ENCODE results near the gene ZCCHC14.
"Not testable (repeated sequence)": the region's sequence is repeated elsewhere in the genome, so short reads cannot be mapped to it uniquely, and the experiment has no call there.

The ZCCHC14 gene

DNA sequence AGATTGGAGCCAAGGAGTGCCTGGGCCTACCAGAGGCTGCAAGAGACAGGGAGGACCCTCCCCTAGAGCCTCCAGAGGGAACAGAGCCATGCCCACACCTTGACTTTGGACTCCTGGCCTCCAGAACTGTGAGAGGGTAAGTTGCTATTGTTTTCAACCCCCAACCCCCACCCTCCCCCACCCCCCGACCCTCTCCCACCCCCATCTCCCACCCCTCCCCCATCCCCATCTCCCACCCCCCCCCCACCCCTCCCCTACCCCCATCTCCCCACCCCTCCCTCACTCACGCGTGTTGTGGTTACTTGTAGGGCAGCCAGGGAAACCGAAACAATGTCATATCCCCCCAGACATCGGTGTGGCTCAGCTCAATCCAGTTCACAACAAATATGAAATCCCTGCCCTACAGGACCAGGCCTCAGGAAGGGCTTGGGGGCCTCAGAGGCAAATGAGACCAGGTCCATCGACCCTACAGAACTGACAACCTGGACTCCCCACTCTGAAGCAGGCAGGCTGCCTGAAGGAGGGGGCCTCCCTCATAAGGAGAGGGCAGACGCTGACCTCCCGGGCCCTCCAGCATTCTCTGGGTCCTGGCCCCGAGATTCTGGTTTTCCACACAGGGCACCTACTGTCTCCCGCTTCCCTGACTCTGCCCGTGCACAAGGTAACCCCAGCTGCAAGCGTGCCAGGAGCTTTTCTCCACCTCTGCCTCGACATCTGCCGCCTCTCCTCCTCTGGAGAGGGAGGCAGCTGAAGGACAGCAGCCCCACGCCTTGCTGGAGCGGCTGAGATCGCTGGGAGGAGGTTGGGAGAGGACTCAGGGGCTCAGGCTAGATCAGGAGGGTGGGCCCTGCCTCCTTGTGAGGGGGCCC, 3.0 kb upstream of the ZCCHC14 start:
- FAIRE-seq = no peak

DNA sequence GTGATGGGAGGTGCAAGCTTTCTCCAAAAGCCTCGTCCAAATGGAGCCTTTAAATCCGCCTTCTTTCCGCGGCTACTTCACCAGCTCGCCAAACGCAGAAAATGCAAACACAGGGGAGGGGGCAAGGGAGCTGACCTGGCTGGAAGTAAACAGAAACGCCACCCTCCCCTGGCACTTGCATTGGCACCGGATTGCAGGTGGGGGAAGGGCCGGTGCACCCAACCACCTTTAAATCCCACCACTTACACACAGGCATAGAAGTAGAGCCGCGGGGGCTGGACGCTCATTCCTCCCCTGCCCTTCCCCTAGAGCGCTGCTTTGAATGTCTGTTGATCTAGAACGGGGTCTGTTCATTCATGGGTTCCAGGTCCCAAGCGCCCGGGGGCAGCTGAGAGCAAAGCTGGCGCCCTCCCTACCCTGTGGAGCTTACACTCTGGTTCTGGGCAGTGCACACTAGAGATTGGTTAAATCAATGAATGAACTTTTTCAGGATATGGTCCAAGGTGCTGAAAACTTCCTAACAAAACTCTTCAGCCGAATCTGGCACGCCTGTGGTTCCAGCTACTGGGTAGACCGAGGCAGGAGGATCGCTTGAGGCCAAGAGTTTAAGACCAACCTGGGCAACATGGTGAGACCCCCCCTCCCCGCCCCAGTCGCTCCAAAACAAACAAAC, 920 bp upstream of the ZCCHC14 start:
- FAIRE-seq = no peak

DNA sequence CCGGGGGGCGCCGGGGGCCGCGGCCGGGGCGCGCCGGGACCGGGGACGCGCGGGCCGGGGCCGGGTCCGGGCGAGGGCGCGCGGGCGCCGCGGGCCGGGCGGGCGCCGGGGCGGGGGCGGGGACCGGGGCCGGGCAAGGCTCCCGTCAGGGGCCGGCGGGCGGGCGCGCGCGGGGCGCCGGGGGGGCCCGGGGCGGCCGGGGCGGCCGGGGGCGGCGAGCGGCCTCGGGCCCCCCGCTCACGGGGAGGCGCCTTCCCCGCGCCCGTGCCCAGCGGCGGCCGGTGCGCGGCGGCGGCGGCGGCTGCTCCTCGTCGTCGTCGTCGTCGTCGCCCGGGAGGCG, 563 bp downstream of the ZCCHC14 start:
- no peak for FAIRE-seq

DNA sequence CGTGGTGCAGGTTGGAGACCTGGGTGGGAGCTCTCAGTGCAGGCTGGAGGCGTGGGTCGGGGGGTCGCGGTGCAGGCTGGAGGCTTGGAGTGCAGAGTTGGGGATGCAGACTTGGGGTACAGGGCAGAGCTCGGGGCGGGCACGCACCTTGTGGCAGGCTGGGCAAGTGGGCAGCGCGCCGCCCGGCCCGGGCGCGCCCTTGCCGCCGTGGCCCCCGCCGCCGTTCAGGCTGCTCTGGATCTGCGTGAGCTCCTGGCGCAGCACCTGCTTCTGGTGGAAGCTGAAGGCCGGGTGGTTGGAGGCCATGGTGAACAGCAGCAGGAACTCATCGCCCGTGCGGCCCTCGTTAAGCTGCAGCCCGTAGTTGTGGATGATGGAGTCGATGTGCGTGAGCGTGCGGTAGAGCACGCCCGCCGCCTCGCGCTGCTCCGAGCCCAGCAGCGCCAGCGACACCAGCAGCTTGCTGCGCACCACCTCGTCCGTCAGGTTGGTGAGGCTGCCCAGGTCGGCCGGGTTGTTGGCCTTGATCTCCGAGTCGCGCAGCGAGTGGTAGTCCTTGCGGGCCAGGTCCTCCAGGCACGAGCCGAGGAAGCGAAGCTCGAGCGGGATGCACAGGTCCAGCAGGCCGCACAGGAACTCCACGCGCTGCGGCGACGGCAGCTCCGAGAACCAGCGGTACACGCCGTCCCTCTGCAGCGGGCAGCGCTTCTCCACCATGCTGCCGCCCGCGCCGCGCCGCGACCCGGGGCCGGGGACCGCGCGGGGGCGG, 1.1 kb downstream of the ZCCHC14 start:
- no peak for FAIRE-seq

DNA sequence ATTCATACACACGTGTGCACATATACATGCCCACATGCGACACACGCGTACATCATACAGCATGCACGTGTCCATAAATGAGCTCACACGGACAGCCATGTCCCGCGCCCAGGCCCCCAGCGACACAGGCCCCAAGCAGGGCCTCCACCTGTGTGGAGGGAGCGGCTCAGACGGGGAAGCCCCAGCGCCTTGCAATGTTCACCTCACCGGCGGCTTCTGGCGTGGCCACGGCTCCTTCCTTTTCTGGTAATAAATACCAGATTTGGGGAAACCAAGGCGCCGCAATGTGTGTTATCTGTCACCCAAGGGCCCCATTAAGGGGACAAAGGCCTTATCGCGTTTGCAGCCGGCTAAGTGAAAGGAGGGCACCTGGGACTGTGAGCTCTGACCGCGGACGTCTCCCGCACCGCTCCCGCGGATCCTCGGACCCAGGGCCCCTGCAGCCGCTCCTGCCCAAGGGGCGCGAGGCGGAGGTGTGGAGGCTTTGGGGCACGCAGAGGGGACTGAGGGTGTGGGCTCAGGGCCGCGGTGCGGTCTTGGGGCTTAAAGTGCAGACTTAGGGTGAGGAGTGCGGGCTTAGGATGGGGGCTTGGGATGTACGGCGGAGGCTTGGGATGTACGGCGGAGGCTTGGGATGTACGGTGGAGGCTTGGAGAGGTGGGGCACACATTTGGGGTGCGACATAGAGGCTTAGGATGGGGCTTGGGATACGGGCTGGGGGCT, 1.9 kb downstream of the ZCCHC14 start:
- not testable (repeated sequence) for FAIRE-seq

DNA sequence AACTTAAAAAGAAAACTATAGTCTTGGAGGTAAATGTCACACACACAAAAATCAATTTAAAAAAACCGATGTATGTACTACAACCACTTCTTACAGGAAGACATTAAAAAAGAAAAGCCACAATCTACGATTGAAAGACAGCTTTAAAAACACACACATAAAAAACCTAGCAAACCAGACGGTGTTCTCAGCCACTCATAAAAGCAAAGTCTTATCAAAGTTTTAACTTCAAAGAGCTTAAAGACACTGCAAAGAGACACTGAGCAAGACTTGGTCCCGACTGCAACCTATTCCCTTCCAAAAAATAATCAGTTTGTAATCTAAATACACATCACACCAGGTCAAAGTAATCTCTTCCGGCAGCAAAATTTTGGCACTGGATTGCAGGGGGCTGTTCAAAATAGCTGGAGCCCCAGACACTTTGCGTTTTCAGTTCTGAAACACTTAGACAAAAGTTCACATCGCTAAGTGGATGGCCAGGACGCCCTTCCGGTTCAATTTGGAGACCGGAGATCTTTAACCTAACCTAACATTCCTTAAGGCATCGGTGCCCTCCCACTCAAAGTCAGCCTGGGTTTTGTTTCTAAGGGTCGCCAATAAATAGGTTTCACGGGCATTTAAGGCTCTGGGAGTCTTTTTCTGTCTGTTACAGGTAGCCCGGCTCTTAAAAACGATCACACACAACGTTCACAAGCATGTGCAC, 2.6 kb downstream of the ZCCHC14 start:
- FAIRE-seq = no peak

DNA sequence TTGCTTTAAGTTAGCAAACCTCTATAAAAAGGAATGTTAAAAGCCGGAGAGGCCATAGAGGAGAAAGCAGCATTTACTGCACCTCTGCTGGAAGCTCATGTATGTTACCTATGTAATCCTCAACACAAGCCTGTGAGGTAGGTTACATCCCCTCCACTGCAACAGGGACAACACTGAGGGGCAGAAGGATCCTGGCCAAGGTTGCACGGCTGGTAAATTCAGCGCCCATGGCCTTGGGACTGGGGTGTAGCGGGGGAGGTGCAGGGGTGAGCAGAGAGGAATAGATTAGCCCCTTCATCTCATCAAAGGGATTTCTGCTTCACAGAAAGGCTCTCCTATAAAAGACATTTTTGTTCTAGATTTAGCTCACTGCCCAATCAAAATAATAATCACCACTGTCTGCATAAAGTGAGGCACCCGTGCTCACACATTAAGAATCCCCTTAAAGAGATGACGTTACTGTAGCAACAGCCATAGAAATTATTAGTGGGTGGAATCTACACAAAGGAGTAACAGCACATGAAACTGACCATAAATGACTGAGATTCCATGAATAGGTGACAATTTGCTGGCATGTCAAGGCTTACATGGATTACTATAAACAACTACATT, 3.3 kb downstream of the ZCCHC14 start:
- FAIRE-seq = no peak

DNA sequence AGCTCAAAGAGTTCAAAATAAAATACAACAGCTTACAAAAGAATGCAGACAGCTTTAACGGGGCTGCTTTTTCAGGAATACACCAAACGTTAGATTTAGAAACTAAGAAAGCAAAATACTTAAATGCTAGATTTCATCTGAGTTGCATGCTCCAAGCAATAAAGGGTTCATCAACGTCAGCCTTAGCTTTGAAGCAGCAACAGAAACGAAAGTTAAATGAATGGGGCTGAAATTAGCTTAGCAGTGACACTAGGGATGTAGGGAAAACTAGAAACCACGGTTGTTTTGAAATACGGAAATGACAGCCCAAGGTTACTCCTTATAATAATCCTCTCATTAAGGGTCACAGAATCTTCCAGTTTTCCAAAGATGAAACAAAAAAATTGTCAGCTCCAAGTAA, 3.9 kb downstream of the ZCCHC14 start:
- not testable (repeated sequence) for FAIRE-seq

DNA sequence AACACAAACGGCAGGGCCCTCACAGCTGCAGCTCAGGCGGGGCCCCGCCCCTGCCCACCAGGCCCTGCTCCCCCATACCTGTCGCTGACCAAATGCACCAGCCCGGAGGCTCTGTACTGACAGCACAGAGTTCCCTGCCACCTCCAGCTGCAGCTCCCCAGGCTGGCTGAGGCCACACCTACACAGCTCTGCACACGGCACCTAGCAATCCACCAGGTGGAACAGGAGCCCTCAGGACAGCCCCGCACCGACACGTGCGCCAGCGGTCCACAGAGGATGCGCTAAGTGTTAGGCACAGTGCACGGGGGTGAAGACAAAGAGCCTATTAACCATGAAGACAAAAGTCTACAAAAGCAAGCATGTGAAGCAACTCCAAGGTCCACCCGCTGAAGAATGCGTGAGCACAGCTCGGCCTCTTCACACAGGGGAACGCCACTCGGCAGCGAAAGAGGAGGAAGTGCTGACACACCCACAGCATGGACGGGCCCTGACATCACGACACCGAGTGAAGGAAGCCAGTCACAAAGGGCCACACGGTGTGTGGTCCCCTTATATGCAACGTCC, 5.4 kb downstream of the ZCCHC14 start:
- FAIRE-seq = no peak

DNA sequence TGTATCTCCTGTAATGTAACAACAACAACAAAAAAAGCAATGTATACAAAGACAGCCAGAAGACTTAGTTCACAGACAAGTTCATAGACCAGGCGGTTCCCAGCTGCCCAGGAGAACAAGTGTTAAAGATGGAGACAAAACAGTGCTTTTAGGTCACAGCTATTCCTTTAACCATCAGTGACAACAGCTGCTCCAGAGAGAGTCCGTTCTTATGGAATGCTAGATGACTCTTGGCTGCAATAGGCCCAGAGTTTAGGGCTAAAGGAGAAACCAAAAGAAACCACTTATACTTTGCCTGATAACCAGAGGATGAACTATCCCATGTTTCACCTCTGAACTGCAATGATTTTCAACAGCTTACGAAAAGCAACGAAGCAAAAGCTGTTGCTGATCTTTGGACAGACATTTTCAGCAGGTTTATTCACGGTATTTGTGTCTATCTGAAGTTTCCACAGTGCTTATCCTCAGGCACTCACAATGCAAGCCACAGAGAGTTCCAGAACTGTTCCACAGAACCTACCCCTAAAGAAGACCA, 6.0 kb downstream of the ZCCHC14 start:
- FAIRE-seq = no peak

DNA sequence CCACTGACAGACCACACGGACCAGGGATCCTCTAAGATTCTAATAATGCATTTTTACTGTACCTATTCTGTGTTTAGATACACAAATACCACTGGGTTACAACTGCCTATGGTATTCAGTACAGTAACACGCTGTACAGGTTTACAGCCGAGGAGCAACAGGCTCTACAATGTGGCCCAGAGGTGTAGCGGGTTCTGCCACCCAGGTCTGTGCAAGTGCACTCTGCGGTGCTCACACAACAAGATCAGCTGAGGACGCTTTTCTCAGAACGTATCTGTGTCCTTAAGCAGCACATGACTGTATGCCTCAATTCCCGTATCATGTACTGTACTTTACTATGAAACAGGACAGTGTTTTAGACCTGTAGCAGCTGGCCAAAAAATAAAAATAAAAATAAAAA, 6.5 kb downstream of the ZCCHC14 start:
- FAIRE-seq = no peak

DNA sequence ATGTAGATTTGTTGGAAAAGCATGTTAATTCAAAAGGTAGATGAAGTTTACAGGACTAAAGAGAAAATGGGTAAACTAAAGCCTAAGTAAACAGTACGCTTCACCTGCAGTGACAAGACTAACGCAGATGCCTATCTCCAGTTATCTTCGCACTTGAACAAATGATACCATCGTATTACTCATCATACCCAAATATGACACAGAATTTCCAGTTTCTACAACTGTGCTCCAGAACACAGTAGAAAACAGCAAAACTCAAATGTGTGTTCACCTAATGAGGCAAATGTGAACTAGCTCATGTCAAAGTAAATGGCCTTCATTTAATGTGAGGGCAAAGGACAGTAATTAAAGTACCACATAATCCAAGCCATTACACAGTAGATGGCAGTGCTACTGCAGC, 7.0 kb downstream of the ZCCHC14 start:
- FAIRE-seq = not testable (repeated sequence)

DNA sequence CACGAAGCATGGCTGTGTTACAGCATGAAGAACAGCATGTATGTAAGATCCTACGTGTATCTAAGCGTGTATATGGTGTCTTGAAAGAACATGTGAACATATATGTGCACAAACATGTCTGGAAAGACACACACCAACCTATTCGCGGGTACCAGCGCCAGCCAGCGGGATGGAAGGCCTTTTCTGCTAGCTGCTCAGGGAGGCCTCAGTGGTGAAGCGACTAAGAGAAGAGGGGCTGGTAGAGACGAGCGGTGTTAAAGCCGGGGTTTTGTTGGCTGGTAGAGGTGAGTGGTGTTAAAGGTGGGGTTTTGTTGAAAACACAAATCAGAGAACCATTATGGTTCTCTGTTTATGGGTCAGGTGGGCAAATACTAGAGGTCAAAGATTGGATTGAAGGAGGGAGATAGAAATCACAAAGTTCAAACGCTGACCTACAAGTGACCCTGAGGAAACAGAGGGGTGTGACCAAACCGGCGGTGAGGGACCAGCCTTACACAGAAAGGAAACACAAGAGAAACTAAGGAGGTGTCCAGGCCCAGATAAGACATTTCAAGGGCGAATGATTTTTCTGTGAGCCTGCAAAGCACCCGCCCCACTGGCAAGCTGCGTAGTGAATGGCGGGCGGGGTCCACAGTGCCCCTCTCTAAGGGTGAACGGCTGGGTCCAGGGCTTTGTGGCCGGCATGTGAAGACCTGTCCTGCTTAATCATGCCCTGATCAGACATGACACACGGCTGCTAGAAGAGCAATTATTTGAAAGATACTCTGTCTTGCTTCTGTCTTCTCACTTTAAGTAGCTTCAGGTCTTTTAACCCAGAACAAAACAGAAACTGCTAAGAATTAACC, 8.1 kb downstream of the ZCCHC14 start:
- FAIRE-seq = no peak

DNA sequence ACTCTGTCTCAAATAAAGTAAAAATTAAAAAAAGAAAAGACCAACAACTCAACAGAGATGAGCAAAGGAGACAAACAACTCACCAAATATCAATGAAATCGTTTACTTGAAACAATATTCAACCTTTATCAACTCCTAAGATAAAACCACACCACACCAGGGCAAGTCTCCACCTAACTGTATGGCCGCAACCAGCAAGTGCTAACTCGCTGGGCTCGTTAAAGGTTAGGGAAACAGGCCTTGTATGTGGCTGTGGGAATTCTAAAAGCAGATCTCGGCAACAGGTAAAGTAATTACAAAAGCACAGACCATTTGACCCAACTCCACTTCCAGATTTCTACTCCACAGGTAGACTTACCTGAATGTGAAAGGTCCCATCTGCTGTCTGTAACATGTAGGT, 9.3 kb downstream of the ZCCHC14 start:
- no peak for FAIRE-seq

DNA sequence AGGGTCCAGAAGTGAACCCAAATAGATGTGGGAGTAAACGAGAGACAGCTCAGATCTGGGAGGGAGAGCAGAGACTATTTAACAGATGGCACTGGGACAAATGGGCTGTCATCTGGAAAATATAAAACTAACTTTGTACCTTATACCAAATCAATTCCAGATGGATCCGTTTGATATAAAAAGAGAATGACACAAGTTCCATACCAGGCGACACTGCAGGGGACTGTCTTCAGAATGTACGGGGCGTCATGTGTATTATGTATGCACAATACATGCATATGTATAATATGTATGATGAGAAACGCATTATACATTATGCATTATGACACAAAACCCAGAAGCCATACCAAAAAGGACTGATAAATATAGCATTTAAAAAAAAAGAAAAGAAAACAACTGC, 10.2 kb downstream of the ZCCHC14 start:
- FAIRE-seq = not testable (repeated sequence)

DNA sequence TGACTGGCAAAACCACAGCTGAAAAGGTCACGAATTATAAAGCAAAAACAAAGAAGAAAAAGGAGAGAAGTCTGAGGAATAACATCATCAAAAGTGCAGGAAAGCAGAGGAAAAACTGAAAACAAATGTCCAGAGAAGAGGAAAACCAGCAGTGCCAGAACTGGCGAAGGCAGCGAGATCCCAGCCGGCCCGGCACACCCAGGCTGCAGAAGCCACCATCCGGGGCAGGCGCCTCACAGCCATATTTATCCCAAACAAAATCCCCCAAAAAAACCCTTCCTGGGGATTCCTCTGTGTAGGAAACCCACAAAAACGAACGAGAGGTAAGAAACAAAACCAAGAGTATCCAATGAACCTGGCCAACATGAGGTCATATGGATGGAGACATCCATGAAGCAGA, 10.6 kb downstream of the ZCCHC14 start:
- FAIRE-seq = no peak

DNA sequence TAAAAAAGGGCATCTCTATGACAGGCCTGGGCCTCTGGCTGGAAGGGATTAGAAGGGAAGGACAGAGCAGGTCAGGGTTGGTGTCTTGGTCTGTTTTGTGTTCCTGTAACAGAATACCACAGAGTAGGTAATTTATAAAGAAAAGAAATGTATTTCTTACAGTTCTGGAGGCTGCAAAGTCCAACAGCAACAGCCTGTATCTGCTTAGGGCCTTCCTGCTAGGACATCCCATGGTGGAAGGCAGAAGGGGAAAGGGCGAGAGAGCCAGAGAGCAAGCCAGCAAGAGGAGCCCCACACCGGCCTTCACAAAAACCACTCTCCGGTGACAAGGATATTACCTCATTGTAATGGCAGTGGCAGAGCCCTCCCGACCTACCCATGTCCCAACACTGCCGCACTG, 11.1 kb downstream of the ZCCHC14 start:
- FAIRE-seq = not testable (repeated sequence)

DNA sequence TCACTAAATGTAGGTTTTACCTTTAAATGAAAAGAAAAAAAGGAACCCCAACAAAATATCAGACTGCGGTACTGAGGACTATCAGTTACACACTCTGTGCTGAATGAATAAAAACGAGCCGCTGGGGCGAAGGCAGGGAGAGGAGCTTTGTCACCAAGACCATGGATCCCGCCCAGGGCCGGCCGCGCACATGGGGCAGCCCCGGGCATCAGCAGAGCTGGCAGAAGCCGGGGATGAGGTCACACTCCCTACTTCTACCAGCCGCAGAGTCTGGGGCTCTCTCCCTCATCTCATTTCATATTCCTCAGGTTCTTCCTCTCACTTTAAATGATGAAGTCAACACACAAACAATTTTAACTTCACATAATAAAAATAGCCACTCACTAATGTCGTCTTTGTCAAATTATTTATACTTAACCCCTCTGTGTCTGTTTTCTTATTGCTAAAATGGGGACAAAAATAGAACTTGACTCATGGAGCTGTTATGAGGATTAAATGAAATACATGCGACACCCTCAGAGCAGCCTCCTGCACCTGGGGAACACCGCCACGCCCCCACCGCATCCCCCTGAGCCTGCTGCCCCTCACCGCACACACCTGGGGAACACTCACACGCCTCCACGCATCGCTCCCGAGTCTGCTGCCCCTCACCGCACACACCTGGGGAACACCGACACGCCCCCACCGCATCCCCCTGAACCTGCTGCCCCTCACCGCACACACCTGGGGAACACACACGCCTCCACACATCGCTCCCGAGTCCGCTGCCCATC, 15.4 kb downstream of the ZCCHC14 start:
- not testable (repeated sequence) for FAIRE-seq

DNA sequence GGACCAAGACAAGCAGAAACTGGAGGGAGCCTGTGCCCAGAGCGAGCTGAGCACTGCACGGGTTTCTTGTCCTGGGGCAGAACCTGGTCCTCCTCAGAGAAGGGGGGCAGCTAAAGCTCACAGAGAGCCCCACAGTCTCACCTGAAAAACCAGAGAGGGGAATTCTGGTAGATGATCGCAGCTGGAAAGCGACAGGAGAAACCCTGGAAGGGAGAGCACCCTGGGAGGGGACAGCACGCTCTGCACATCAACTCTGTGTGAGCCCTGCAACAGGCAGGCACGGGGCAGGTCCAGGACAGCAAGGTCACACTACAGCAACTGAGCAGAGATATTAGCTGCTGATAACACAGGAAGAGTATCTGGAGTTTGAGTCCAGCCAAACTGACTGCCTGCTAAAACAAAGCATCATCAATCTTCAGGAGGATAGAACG, 18.2 kb downstream of the ZCCHC14 start:
- no peak for FAIRE-seq
